ENCODE measurements around the gene SLC30A3.

The SLC30A3 gene

GRCh38 chr2:27262379-27263286 lies at the start of gene SLC30A3:
SLC30A3 (minus strand) TSS chr2:27263047; CDS start chr2:27262906, 141 bp downstream.
- no peak for TF ChIP-seq CTCF (conservative IDR thresholded peaks at IDR 0.05)
- H3K27ac ChIP-seq, result no peak within 1 kb of the TSS; the same call in 1 of the 2 replicates

GRCh38 chr2:27312152-27312551 lies 49.3 kb upstream of the SLC30A3 start:
- no peak overlapping the region for H3K27ac ChIP-seq
- TF ChIP-seq CTCF (conservative IDR thresholded peaks at IDR 0.05), result no peak

DNA sequence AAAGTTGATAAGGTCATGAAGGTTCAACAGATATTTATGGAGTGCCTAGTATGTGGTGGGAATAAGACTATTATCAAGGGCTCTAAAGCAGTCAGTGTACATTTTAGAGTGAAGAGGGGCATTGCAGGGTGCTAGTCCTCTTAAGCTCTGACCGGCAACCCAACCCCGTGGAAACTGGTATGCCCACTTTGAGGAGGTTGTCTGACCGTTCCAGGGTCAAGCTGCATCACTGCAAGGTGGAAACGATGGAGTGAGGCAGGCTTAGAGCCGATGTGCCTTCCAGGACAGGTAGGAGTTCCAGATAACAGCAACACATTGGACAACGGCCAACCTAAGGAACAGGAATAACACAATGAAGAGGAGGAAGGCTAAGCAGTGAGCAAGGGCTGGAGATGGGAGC lies 46.8 kb upstream of the SLC30A3 start:
- H3K27ac ChIP-seq, result no peak overlapping the region
- TF ChIP-seq CTCF (conservative IDR thresholded peaks at IDR 0.05), result no peak

DNA sequence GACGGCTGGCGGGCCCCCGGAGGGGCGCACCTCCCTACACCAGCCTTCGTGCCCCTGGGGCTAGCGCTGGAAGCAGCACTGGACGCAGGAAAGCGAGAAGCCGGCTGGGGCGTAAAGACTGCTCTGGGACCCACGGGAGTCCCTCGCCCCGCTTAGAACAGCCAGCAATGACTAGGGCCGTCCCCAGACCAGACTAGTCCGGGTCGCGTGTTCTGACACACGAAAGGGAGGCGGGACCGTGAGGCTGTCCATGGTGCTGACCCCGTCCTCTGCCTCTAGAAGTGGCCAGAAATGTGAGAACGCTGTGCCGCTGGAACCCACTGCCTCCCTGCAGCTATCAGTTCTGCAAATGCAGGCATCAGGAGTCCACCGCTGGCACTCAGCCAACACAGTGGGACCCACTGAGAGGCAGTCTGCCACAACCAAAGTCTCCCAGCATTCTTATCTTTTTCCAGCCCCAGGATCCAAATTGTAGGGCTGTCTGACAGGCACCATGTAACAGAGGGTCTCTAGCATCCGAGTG lies 45.6 kb upstream of the SLC30A3 start, which contains the start of gene UCN:
Gene UCN, minus strand, starts transcription at position 87 of the 523 bp plus-strand sequence. CDS start 550 bp downstream, outside the sequence.
- TF ChIP-seq CTCF (conservative IDR thresholded peaks at IDR 0.05), result no peak
- no peak within 1 kb of the TSS for H3K27ac ChIP-seq

GRCh38 chr2:27307545-27308358 lies 44.9 kb upstream of the SLC30A3 start:
- no peak for TF ChIP-seq CTCF (conservative IDR thresholded peaks at IDR 0.05)

GRCh38 chr2:27307287-27307544 lies 44.4 kb upstream of the SLC30A3 start:
- no peak overlapping the region for H3K27ac ChIP-seq
- no peak for TF ChIP-seq CTCF (conservative IDR thresholded peaks at IDR 0.05)

More at GRCh38 chr2:27307545-27308358, 44.9 kb upstream of the SLC30A3 start:
- no peak overlapping the region for H3K27ac ChIP-seq

Data from VCaP (cell line).